ENCODE data around the gene ANKRD40CL. TPM values are rescaled to one million over a fixed set of nuclear protein-coding genes. Genes with fewer than 3 reads are reported as not detected.

Gene ANKRD40CL
- total RNA-seq, 1 donor from 2014 or later = not detected

- Mint-ChIP-seq H3K4me3 (no peak overlapping the region), H3K27me3 (no peaks in the 10 kb centered on the region), H3K4me1 (ENCODE audit: unreplicated experiment) (peaks cover 32% of the 10 kb centered on the region), H3K36me3 (no peaks in the 10 kb centered on the region), H3K27ac (no peak overlapping the region), H3K9me3 (no peaks in the 10 kb centered on the region)
- no peak for DNase-seq (ENCODE audit: extremely low spot score, unreplicated experiment)
- no peak for TF ChIP-seq CTCF (conservative IDR thresholded peaks at IDR 0.05)
Observed at GRCh38 chr17:50767030-50767429, 288 bp downstream of the ANKRD40CL start.

- Mint-ChIP-seq H3K36me3 (no peaks in the 10 kb centered on the region), H3K4me1 (ENCODE audit: unreplicated experiment) (peaks cover 32% of the 10 kb centered on the region), H3K4me3 (peak overlapping the region; percentile 8), H3K27ac (no peak overlapping the region), H3K27me3 (no peaks in the 10 kb centered on the region), H3K9me3 (no peaks in the 10 kb centered on the region)
- DNase-seq (ENCODE audit: extremely low spot score, unreplicated experiment) = peak; percentile 53
- TF ChIP-seq CTCF (conservative IDR thresholded peaks at IDR 0.05) = no peak
Observed at GRCh38 chr17:50766222-50767023, 895 bp downstream of the ANKRD40CL start.

- H3K27ac Mint-ChIP-seq = no peak overlapping the region
- peaks cover 32% of the 10 kb centered on the region for H3K4me1 Mint-ChIP-seq (ENCODE audit: unreplicated experiment)
- H3K4me3 Mint-ChIP-seq = peak overlapping the region; percentile 8
- no peaks in the 10 kb centered on the region for H3K9me3 Mint-ChIP-seq
- no peaks in the 10 kb centered on the region for H3K27me3 Mint-ChIP-seq
- no peaks in the 10 kb centered on the region for H3K36me3 Mint-ChIP-seq
- TF ChIP-seq CTCF (conservative IDR thresholded peaks at IDR 0.05) = no peak
- peak; percentile 56 for DNase-seq (ENCODE audit: extremely low spot score, unreplicated experiment)
Observed at GRCh38 chr17:50765454-50766221, 1.7 kb downstream of the ANKRD40CL start.

GRCh38 chr17:50764734-50765149 is 2.6 kb downstream of the ANKRD40CL start:
- no peak for TF ChIP-seq CTCF (conservative IDR thresholded peaks at IDR 0.05)
- no peaks in the 10 kb centered on the region for H3K9me3 Mint-ChIP-seq
- H3K4me3 Mint-ChIP-seq = no peak overlapping the region
- no peaks in the 10 kb centered on the region for H3K36me3 Mint-ChIP-seq
- no peaks in the 10 kb centered on the region for H3K27me3 Mint-ChIP-seq
- peak; percentile 47 for DNase-seq (ENCODE audit: extremely low spot score, unreplicated experiment)
- no peak overlapping the region for H3K27ac Mint-ChIP-seq
- H3K4me1 Mint-ChIP-seq (ENCODE audit: unreplicated experiment) = peaks cover 32% of the 10 kb centered on the region

- DNase-seq (ENCODE audit: extremely low spot score, unreplicated experiment) = no peak
- H3K4me3 Mint-ChIP-seq = peak overlapping the region; percentile 85
- H3K27ac Mint-ChIP-seq = peak overlapping the region; percentile 47
- H3K36me3 Mint-ChIP-seq = no peaks in the 10 kb centered on the region
- H3K27me3 Mint-ChIP-seq = no peaks in the 10 kb centered on the region
- TF ChIP-seq CTCF (conservative IDR thresholded peaks at IDR 0.05) = no peak
- H3K4me1 Mint-ChIP-seq (ENCODE audit: unreplicated experiment) = peaks cover 33% of the 10 kb centered on the region
- H3K9me3 Mint-ChIP-seq = peaks cover 1% of the 10 kb centered on the region
Observed at GRCh38 chr17:50763716-50764475, 3.4 kb downstream of the ANKRD40CL start.
